H1 (cell line): ENCODE measurements around the gene TFF2.

Experiments used
- CEBPB ChIP-seq: IDR thresholded peaks from 2 replicates; pipeline ENCODE4 v1.6.1; 2012; ENCODE audit warnings: low read depth, low read length
- CTCF ChIP-seq, 3 experiments: IDR thresholded peaks; 1 replicate in 2 of 3; 2 replicates in 1 of 3; pipeline versions ENCODE4 v1.5.1 to v1.6.1; 2011; ENCODE audit warnings: low read length in 3 of 3, mild to moderate bottlenecking in 3 of 3, inconsistent platforms in 2 of 3, low read depth in 1 of 3, moderate library complexity in 1 of 3; ENCODE audit not compliant: insufficient read depth in 1 of 3; ENCODE audit errors: control extremely low read depth in 1 of 3
- EGR1 ChIP-seq: IDR thresholded peaks from 2 replicates; pipeline ENCODE4 v1.6.1; 2011; ENCODE audit warnings: low read depth, low read length, borderline replicate concordance
- EZH2 ChIP-seq: fragments of 200-600 bp; sonication (generic); IDR thresholded peaks from 2 replicates; pipeline ENCODE4 v1.7.1; 2012; ENCODE audit warnings: low read depth, mild to moderate bottlenecking, moderate library complexity, low read length, inconsistent platforms; ENCODE audit not compliant: severe bottlenecking
- KDM1A ChIP-seq: fragments of 200-600, 300-600 bp; sonication (generic); IDR thresholded peaks from 2 replicates; pipeline ENCODE4 v1.7.1; 2016; ENCODE audit warnings: mild to moderate bottlenecking, low read length, borderline replicate concordance
- NRF1 ChIP-seq: IDR thresholded peaks from 2 replicates; pipeline ENCODE4 v1.6.1; 2011; ENCODE audit warnings: mild to moderate bottlenecking, low read depth, low read length, improper control_type of control experiment
- POLR2A ChIP-seq, 2 experiments: IDR thresholded peaks; 1 replicate in 1 of 2; 2 replicates in 1 of 2; pipeline ENCODE4 v1.6.1; 2011; ENCODE audit warnings: low read depth in 2 of 2, low read length in 2 of 2, mild to moderate bottlenecking in 2 of 2; ENCODE audit errors: control extremely low read depth in 1 of 2
- POLR2AphosphoS5 ChIP-seq: IDR thresholded peaks from 2 replicates; pipeline ENCODE4 v1.6.1; 2011; ENCODE audit warnings: low read depth, low read length
- SIX5 ChIP-seq: IDR thresholded peaks from 2 replicates; pipeline ENCODE4 v1.6.1; 2011; ENCODE audit warnings: mild to moderate bottlenecking, low read depth, low read length
- TAF1 ChIP-seq: IDR thresholded peaks from 2 replicates; pipeline ENCODE4 v1.6.1; 2011; ENCODE audit warnings: mild to moderate bottlenecking, low read depth, low read length
- USF2 ChIP-seq: IDR thresholded peaks from 2 replicates; pipeline ENCODE4 v1.6.1; 2011; ENCODE audit warnings: low read length, improper control_type of control experiment
- ZNF274 ChIP-seq: IDR thresholded peaks from 2 replicates; pipeline ENCODE4 v1.7.0; 2012; ENCODE audit warnings: low read length, borderline replicate concordance; ENCODE audit errors: extremely low read depth

- TF ChIP-seq EGR1 (no peak), ZNF274 (no peak), CTCF (IDR thresholded peaks at IDR 0.05; ENCODE audit: control extremely low read depth in 1 of 3, insufficient read depth in 1 of 3, low read depth in 1 of 3, low read length in 3 of 3) (no peak), CEBPB (no peak), EZH2 (no peak), SIX5 (no peak), TAF1 (no peak), NRF1 (no peak), POLR2AphosphoS5 (no peak), POLR2A (IDR thresholded peaks at IDR 0.05; ENCODE audit: control extremely low read depth in 1 of 2, low read depth in 2 of 2, low read length in 2 of 2) (no peak), USF2 (no peak), KDM1A (no peak)
Observed at GRCh38 chr21:42321231-42321630, 29.6 kb downstream of the TFF2 start.
